Adipocyte (in vitro differentiated cells): ENCODE results near the gene MYO10.
A peak's percentile ranks its signal among the peaks of the same experiment; 100 is the strongest.

Experiments
- DNase-seq: peaks from one replicate; pipeline ENCODE4 v3.0.0-alpha.2; 2015; ENCODE audit warnings: low read depth
- H3K27me3 ChIP-seq: replicated peaks from 2 replicates; pipeline ENCODE4 v1.7.0; 2013; ENCODE audit warnings: mild to moderate bottlenecking, low read length, moderate library complexity; ENCODE audit not compliant: control insufficient read depth, insufficient read depth
- H3K36me3 ChIP-seq: 2 replicates; pipeline ENCODE4 v1.7.0; 2013; ENCODE audit warnings: low read length, mild to moderate bottlenecking, moderate library complexity; ENCODE audit not compliant: control insufficient read depth, insufficient read depth, severe bottlenecking
- H3K4me1 ChIP-seq: 2 replicates; pipeline ENCODE4 v1.7.0; 2013; ENCODE audit warnings: mild to moderate bottlenecking, low read length, moderate library complexity; ENCODE audit not compliant: control insufficient read depth, insufficient read depth
- H3K4me3 ChIP-seq: 2 replicates; pipeline ENCODE4 v1.7.0; 2013; ENCODE audit warnings: mild to moderate bottlenecking, low read length, moderate library complexity
- H3K9ac ChIP-seq: 2 replicates; pipeline ENCODE4 v1.7.0; 2013; ENCODE audit warnings: mild to moderate bottlenecking, low read length, moderate library complexity
- H3K9me3 ChIP-seq: 2 replicates; pipeline ENCODE4 v1.7.0; 2013; ENCODE audit warnings: mild to moderate bottlenecking, low read length, moderate library complexity; ENCODE audit not compliant: control insufficient read depth

The MYO10 gene

DNA sequence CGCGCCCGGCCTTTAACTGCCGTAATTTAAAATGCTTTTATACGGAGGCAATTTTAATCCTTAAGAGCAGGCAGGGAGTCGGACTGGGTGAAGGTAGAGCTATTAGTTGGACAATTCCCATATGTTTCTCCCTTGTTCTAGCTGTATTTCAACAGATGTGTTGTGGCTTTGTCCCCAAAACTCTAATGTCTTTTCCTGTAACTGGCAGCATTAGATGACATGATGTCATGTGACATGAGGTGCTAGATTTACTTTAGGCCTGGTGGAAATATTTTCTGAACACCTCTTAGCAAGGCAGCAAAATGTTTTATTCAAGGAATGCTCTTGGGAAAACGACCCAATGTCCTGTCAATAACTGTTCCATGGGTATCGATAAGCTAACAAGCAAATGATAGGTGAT lies 8.5 kb downstream of the MYO10 start:
- Histone ChIP-seq H3K9ac (no peak overlapping the region), H3K27me3 (no peaks in the 10 kb centered on the region), H3K4me1 (peaks cover 21% of the 10 kb centered on the region), H3K9me3 (no peaks in the 10 kb centered on the region), H3K4me3 (no peak overlapping the region), H3K36me3 (no peaks in the 10 kb centered on the region)
- DNase-seq: no peak

DNA sequence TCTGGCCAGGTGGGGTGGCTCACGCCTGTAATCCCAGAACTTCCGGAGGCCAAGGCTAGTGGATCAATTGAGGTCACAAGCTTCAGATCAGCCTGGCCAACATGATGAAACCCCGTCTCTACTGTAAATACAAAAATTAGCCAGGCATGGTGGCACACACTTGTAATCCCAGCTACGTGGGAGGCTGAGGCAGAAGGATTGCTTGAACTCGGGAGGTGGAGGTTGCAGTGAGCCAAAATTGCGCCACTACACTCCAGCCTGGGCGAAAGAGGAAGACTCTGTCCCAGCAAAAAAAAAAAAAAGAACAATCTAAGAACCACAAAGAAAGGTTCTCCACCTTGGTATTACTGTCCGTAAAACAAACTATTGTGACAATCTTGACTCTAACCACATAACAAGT lies 9.7 kb downstream of the MYO10 start:
- H3K36me3 ChIP-seq: no peaks in the 10 kb centered on the region
- H3K4me3 ChIP-seq: no peak overlapping the region
- no peak overlapping the region for H3K9ac ChIP-seq
- H3K27me3 ChIP-seq: no peaks in the 10 kb centered on the region
- peaks cover 10% of the 10 kb centered on the region for H3K4me1 ChIP-seq
- DNase-seq: no peak
- no peaks in the 10 kb centered on the region for H3K9me3 ChIP-seq

DNA sequence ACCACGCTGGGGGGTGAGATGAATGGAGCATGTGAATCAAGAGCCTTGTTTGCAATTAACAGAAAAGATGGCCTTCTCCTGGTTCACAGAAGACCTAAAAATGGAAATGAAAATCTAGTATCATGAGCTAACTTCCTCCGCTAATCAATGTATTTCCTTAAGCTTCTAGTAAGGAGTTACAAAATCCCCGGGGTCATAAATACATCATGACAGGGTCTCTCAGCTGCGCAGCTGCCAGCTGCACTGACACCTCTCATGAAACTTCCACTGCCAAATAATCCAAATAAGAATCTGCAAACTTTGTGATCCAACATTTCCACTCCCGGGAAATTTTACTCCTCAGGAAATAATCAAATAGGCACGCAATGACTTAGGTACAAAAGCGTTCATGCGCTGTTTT lies 11.9 kb downstream of the MYO10 start:
- H3K9ac ChIP-seq: no peak overlapping the region
- no peaks in the 10 kb centered on the region for H3K9me3 ChIP-seq
- DNase-seq: no peak
- H3K27me3 ChIP-seq: no peaks in the 10 kb centered on the region
- H3K36me3 ChIP-seq: no peaks in the 10 kb centered on the region
- no peak overlapping the region for H3K4me3 ChIP-seq
- peaks cover under 1% of the 10 kb centered on the region for H3K4me1 ChIP-seq

DNA sequence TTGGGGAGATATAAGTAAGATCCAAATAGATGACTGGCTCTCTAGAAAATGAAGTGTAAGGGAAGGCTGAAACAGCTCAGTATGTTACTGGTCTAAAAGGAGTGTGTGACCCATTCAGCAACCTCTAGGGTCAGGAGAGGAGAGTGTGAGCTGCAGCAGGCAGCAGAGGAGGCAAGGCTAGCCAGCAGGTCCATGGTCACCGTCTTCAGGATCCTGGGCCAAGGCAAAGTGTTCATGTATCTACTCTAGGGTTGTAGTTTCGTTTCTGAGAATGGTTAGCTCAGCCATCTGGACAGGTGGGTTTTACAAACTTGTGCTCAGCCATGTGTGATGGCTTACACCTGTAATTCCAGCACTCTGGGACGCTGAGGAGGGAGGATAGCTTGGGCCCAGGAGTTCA lies 13.7 kb downstream of the MYO10 start:
- H3K27me3 ChIP-seq: no peaks in the 10 kb centered on the region
- no peaks in the 10 kb centered on the region for H3K36me3 ChIP-seq
- no peaks in the 10 kb centered on the region for H3K4me1 ChIP-seq
- DNase-seq: no peak
- H3K9me3 ChIP-seq: no peaks in the 10 kb centered on the region
- H3K9ac ChIP-seq: no peak overlapping the region
- no peak overlapping the region for H3K4me3 ChIP-seq

DNA sequence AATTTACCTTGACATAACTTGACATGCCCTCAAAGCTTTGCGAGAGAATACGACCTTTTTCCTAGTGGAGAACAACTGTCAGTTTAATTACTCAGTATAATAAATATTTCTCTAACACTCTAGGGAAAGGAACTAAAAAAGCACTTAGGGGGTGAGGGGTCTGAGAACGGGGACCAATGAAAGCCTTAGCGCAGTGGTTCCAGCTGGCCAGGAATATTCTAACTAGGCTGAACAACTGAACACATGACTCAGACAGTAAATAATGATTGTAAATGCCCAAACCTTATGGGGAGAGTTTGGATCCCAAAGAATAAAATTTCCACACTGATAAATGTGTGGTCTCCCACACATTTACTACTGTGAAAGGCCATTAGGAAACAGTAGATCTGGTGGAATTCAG lies 14.9 kb downstream of the MYO10 start:
- no peak overlapping the region for H3K9ac ChIP-seq
- no peaks in the 10 kb centered on the region for H3K9me3 ChIP-seq
- no peaks in the 10 kb centered on the region for H3K36me3 ChIP-seq
- no peak overlapping the region for H3K4me3 ChIP-seq
- H3K4me1 ChIP-seq: peaks cover 8% of the 10 kb centered on the region
- no peaks in the 10 kb centered on the region for H3K27me3 ChIP-seq
- no peak for DNase-seq

DNA sequence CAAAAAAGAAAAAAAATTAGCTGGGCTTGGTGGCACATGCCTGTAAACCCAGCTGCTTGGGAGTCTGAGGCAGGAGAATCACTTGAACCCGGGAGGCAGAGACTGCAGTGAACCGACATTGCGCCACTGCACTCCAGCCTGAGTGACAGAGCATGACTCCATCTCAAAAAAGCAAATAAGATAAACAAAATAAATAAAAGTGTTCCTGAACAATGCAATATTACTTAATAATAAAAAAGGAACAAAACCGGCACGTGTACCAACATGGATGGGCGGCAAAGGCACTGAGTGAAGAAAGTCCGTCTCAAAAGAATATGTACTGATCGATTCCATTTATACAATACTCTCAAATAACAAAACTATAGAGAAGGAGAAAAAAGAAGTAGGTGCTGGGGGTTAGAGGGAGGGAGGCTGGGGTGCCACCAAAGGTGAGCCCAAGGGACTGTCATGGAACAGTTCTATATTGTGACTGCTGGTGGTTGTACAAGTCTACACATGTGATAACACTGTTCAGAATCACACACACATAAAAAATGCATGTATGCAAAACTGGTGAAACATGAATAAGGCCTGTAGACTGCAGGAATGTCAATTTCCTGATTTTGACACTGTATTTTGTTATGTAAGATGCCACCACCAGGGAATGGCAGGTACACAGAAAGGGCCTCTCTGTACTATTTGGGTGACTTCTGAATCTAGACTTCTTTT lies 15.8 kb downstream of the MYO10 start:
- Histone ChIP-seq H3K27me3 (no peaks in the 10 kb centered on the region), H3K4me1 (peaks cover 12% of the 10 kb centered on the region)

DNA sequence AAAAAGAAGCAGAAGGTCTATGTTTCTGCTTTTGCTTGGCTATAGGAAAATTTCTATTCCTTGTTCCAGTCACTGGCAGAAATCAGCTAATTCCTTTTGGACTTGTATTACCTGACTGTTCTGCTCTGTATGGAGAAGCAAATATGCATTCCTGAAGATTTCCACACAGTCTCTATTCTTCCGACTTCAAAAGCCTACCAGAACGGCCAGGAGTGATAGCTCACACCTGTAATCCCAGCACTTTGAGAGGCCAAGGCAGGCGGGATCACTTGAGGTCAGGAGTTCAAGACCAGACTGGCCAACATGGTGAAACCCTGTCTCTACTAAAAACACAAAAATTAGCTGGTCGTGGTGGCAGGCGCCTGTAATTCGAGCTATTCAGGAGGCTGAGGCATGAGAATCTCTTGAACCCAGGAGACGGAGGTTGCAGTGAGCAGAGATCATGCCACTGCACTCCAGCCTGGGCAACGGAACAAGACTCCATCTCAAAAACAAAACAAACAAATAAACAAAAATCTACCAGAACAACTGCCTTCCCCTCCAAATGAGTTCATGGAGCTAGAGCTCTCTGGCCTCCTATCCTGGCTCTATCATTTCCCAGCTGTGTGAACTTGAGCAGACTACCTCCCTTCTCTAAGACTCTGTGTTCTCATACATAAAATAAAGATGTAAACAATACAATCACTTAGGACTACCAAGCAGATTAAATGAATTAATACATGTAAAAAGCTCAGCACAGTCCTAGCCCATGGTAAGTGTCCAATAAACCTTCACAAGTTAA lies 17.0 kb downstream of the MYO10 start:
- H3K27me3 ChIP-seq: no peaks in the 10 kb centered on the region
- H3K36me3 ChIP-seq: no peaks in the 10 kb centered on the region
- no peak overlapping the region for H3K9ac ChIP-seq
- no peak for DNase-seq
- H3K9me3 ChIP-seq: no peaks in the 10 kb centered on the region
- peaks cover 12% of the 10 kb centered on the region for H3K4me1 ChIP-seq
- H3K4me3 ChIP-seq: no peak overlapping the region

More for the DNA sequence above, 15.8 kb downstream of the MYO10 start:
- Histone ChIP-seq H3K9me3 (no peaks in the 10 kb centered on the region), H3K4me3 (no peak overlapping the region), H3K36me3 (no peaks in the 10 kb centered on the region), H3K9ac (no peak overlapping the region)
- DNase-seq: no peak

DNA sequence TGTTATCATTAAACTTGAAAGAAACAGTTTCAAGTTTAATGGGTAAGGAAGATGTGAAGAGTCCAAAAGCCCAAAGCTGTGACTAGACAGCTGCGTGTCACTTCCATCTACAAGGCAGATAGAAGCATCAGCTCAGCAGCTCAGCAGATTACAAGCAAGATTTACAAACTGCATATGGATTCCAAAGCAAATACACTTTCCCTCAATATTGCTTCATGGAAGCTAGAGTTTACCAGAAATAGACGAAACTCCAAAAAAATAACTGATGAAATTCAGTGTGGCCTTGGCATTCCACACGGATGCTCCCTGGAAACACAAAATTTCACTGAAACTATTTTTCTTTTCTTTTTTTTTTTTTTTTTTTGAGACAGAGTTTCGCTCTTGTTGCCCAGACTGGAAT lies 17.9 kb downstream of the MYO10 start:
- no peak for DNase-seq

DNA sequence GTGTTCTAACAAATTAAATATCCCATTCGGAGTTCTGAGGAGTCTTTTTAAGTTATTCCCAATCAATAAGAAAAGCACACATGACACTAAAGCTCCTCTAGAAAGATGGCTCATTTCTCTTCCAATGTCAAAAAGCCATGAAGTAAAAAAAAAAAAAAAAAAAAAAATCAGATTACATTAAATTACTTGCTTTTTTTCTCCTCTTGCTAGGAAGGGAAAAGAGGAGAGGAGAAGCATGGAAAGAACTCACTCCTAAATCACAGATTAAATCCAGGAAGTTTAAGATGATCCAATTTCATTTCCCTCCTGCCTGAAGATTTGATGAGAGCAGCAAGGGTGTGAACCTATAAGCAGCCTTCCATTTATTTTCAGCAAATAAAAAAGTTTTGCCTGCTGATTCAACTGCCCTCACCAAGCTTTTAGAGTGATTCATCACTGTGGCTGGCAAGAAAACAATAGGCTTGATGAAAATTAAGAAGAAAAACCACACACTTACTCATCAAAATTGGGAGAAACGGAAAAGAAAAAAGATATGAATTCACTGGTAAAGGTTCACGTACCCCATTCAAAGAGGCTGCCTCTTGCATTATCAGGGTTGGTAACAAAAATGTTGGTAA lies 19.7 kb downstream of the MYO10 start:
- Histone ChIP-seq H3K27me3 (no peaks in the 10 kb centered on the region), H3K36me3 (no peaks in the 10 kb centered on the region), H3K9me3 (no peaks in the 10 kb centered on the region), H3K9ac (no peak overlapping the region), H3K4me1 (peaks cover 18% of the 10 kb centered on the region), H3K4me3 (peak overlapping the region; percentile 7)
- peak; percentile 92 for DNase-seq

More for the DNA sequence above, 17.9 kb downstream of the MYO10 start:
- Histone ChIP-seq H3K9me3 (no peaks in the 10 kb centered on the region), H3K4me3 (no peak overlapping the region), H3K9ac (no peak overlapping the region), H3K36me3 (no peaks in the 10 kb centered on the region), H3K27me3 (no peaks in the 10 kb centered on the region), H3K4me1 (peaks cover 12% of the 10 kb centered on the region)

DNA sequence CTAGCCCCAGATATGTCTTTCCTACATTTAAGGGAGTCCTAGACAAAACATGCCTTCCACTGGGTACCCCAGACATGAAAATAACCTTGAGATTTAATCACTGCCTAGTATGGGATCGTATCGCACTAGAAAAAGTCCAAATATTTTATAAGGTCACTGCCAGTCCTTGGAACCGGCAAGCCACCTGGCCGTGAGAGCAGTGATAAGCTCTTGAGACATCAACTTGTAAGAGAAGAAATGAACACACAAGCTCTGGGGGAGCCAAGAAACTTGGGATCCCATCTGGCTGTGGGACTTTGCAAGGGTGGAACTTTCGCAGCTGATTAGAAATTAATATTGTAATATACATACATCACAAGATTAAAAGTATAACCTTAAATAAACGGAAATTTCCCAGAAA lies 21.5 kb downstream of the MYO10 start:
- DNase-seq: no peak

DNA sequence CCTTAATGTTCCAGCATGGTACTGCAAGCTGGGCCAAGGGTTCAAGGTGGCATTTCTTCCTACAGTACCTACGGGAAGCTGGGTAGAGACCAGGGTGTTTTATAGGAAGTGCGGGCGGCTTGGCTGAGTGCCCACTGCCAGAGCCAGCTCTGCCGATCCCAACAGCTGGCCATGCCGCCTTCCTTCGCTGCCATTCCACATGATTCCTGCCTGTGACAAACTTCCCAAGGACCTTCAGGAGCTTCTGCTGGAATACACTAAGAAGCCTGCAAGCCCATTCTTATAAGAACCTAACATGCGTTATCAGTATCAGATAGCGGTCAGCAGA lies 22.0 kb downstream of the MYO10 start:
- Histone ChIP-seq H3K27me3 (no peaks in the 10 kb centered on the region), H3K36me3 (no peaks in the 10 kb centered on the region), H3K4me3 (no peak overlapping the region)

More for the DNA sequence above, 21.5 kb downstream of the MYO10 start:
- H3K36me3 ChIP-seq: no peaks in the 10 kb centered on the region
- H3K9ac ChIP-seq: no peak overlapping the region
- H3K9me3 ChIP-seq: no peaks in the 10 kb centered on the region
- no peak overlapping the region for H3K4me3 ChIP-seq
- no peaks in the 10 kb centered on the region for H3K27me3 ChIP-seq
- H3K4me1 ChIP-seq: peaks cover 18% of the 10 kb centered on the region

More for the DNA sequence above, 22.0 kb downstream of the MYO10 start:
- H3K9ac ChIP-seq: no peak overlapping the region
- no peak for DNase-seq
- H3K4me1 ChIP-seq: peaks cover 18% of the 10 kb centered on the region
- H3K9me3 ChIP-seq: no peaks in the 10 kb centered on the region
